WTC11 (cell line): Measurements from ENCODE around the gene GPR176. TPM values are rescaled to one million over a fixed set of nuclear protein-coding genes. Genes with fewer than 3 reads are reported as not detected.

Experiments
- ATAC-seq: fragments of 200-7000 bp; cut with Tn5 transposase; 2 replicates; pipeline ENCODE4 v1.10.0; 2021; ENCODE audit warnings: mild to moderate bottlenecking, moderate library complexity
- CTCF ChIA-PET: fragments of 300-600 bp; sonication (Branson Sonifier 250); formaldehyde crosslinking; loops from one replicate; lab custom pipeline; 2021; ENCODE audit warnings: antibody characterized with exemption; lab: Charles Lee
- POLR2A ChIA-PET: fragments of 350-600 bp; sonication (Branson Sonifier 250); formaldehyde crosslinking; loops from one replicate; lab custom pipeline; 2021; ENCODE audit warnings: antibody characterized with exemption; lab: Charles Lee
- DNase-seq: peaks from one replicate; pipeline ENCODE4 v3.0.0; 2021; ENCODE audit warnings: low spot score
- H3K27ac Mint-ChIP-seq: 2 replicates; pipeline ENCODE4 v1.8.0; 2021; ENCODE audit warnings: mixed read lengths
- H3K27me3 Mint-ChIP-seq: 2 replicates; pipeline ENCODE4 v1.8.0; 2021; ENCODE audit warnings: low read depth, mild to moderate bottlenecking, moderate library complexity, mixed read lengths
- H3K36me3 Mint-ChIP-seq: 2 replicates; pipeline ENCODE4 v1.8.0; 2021; ENCODE audit warnings: mixed read lengths
- H3K4me1 Mint-ChIP-seq: 2 replicates; pipeline ENCODE4 v1.8.0; 2022; ENCODE audit warnings: mixed read lengths
- H3K4me3 Mint-ChIP-seq: 2 replicates; pipeline ENCODE4 v1.8.0; 2021; ENCODE audit warnings: mild to moderate bottlenecking, moderate library complexity, mixed read lengths
- H3K9me3 Mint-ChIP-seq: 2 replicates; pipeline ENCODE4 v1.8.0; 2021; ENCODE audit warnings: mixed read lengths
- ARID4B ChIP-seq: sonication (generic); formaldehyde crosslinking; IDR thresholded peaks from 2 replicates; pipeline ENCODE4 v1.8.0; 2023; ENCODE audit warnings: missing genetic modification reagents, mild to moderate bottlenecking, borderline replicate concordance
- ATF6 ChIP-seq: sonication (generic); formaldehyde crosslinking; IDR thresholded peaks from 2 replicates; pipeline ENCODE4 v1.8.1; 2023; ENCODE audit warnings: mild to moderate bottlenecking, missing genetic modification reagents
- CREB1 ChIP-seq: sonication (generic); formaldehyde crosslinking; IDR thresholded peaks from 2 replicates; pipeline ENCODE4 v1.8.0; 2023; ENCODE audit warnings: mild to moderate bottlenecking, missing genetic modification reagents
- EMX1 ChIP-seq: fragments of 250-450 bp; sonication (Bioruptor Pico); IDR thresholded peaks from 2 replicates; pipeline ENCODE4 v1.8.0; 2021; ENCODE audit warnings: mild to moderate bottlenecking
- FOXP4 ChIP-seq: sonication (generic); formaldehyde crosslinking; IDR thresholded peaks from 2 replicates; pipeline ENCODE4 v1.8.0; 2022; ENCODE audit warnings: mild to moderate bottlenecking, missing genetic modification reagents
- NFATC4 ChIP-seq: fragments of 250-450 bp; sonication (Bioruptor Pico); IDR thresholded peaks from 2 replicates; pipeline ENCODE4 v1.9.0; 2021; ENCODE audit warnings: mild to moderate bottlenecking
- SP1 ChIP-seq: sonication (generic); formaldehyde crosslinking; conservative IDR thresholded peaks from 2 replicates; pipeline ENCODE4 v1.8.1; 2022; ENCODE audit warnings: missing genetic modification reagents
- STAT6 ChIP-seq: sonication (generic); formaldehyde crosslinking; conservative IDR thresholded peaks from 2 replicates; pipeline ENCODE4 v1.8.1; 2023; ENCODE audit warnings: mild to moderate bottlenecking, low read depth, missing genetic modification reagents, moderate library complexity
- TCF7 ChIP-seq: sonication (generic); formaldehyde crosslinking; IDR thresholded peaks from 2 replicates; pipeline ENCODE4 v1.8.0; 2022; ENCODE audit warnings: mild to moderate bottlenecking, low read depth, missing genetic modification reagents, moderate library complexity
- TP53 ChIP-seq: sonication (generic); formaldehyde crosslinking; IDR thresholded peaks from 2 replicates; pipeline ENCODE4 v1.8.1; 2023; ENCODE audit warnings: mild to moderate bottlenecking, missing genetic modification reagents
- ZBTB43 ChIP-seq: sonication (generic); formaldehyde crosslinking; IDR thresholded peaks from 2 replicates; pipeline ENCODE4 v1.8.1; 2023; ENCODE audit warnings: mild to moderate bottlenecking, missing genetic modification reagents
- ZNF121 ChIP-seq: sonication (generic); formaldehyde crosslinking; IDR thresholded peaks from 2 replicates; pipeline ENCODE4 v1.8.0; 2023; ENCODE audit warnings: missing genetic modification reagents
- ZNF138 ChIP-seq: sonication (generic); formaldehyde crosslinking; conservative IDR thresholded peaks from 2 replicates; pipeline ENCODE4 v1.8.1; 2022; ENCODE audit warnings: mild to moderate bottlenecking, moderate library complexity, missing genetic modification reagents
- ZNF219 ChIP-seq: sonication (generic); formaldehyde crosslinking; IDR thresholded peaks from 2 replicates; pipeline ENCODE4 v1.8.0; 2023; ENCODE audit warnings: missing genetic modification reagents, mild to moderate bottlenecking, borderline replicate concordance
- ZNF263 ChIP-seq: sonication (generic); formaldehyde crosslinking; IDR thresholded peaks from 2 replicates; pipeline ENCODE4 v1.8.1; 2022; ENCODE audit warnings: low read depth, mild to moderate bottlenecking, moderate library complexity, missing genetic modification reagents
- ZNF281 ChIP-seq: sonication (generic); formaldehyde crosslinking; IDR thresholded peaks from 2 replicates; pipeline ENCODE4 v1.8.0; 2023; ENCODE audit warnings: mild to moderate bottlenecking, missing genetic modification reagents
- ZNF396 ChIP-seq: fragments of 250-450 bp; sonication (Bioruptor Pico); IDR thresholded peaks from 2 replicates; pipeline ENCODE4 v1.8.0; 2021; ENCODE audit warnings: mild to moderate bottlenecking, moderate library complexity, borderline replicate concordance
- ZNF423 ChIP-seq: fragments of 250-450 bp; sonication (Bioruptor Pico); IDR thresholded peaks from 2 replicates; pipeline ENCODE4 v2.1.2; 2022; ENCODE audit warnings: mild to moderate bottlenecking, moderate library complexity
- ZSCAN18 ChIP-seq: fragments of 250-450 bp; sonication (Bioruptor Pico); IDR thresholded peaks from 2 replicates; pipeline ENCODE4 v2.1.2; 2022; ENCODE audit warnings: mild to moderate bottlenecking, moderate library complexity
- total RNA-seq: library from RNA; stranded (reverse); gene quantifications from 3 replicates; pipeline ENCODE4 v1.2.3, GENCODE V29; 2021

Gene GPR176
- total RNA-seq, 1 experiment from 2014 or later = 117 TPM

GRCh38 chr15:39782441-39783138 lies 137.5 kb downstream of the GPR176 start, which contains the start of gene FSIP1 (continued):
- TF ChIP-seq FOXP4 (CRISPR knock-in tag) (peak; percentile 67; the same call in 1 of the 2 replicates), ZNF281 (CRISPR knock-in tag) (peak; percentile 64; the same call in 1 of the 2 replicates), ZNF219 (no peak), ZNF263 (CRISPR knock-in tag) (no peak), ZNF423 (CRISPR knock-in tag) (no peak), SP1 (CRISPR knock-in tag) (peak; percentile 84; the same call in 1 of the 2 replicates)

GRCh38 chr15:39781967-39782302 lies 138.1 kb downstream of the GPR176 start:
- DNase-seq = no peak
- Mint-ChIP-seq H3K36me3 (no peaks in the 10 kb centered on the region), H3K4me3 (peak overlapping the region; percentile 79), H3K27ac (peak overlapping the region; percentile 89), H3K4me1 (peaks cover 52% of the 10 kb centered on the region), H3K27me3 (no peaks in the 10 kb centered on the region; the same call in 1 of the 2 replicates), H3K9me3 (peaks cover 8% of the 10 kb centered on the region)
- POLR2A ChIA-PET = interaction anchor here (0.6 to 1.0 kb wide), 2 partner anchors 152 to 199 kb away, joined by 4 read pairs; partner anchors contain the start of gene EIF2AK4
- ATAC-seq = no peak
- CTCF ChIA-PET = interaction anchor here (0.6 to 1.9 kb wide), 4 partner anchors 25 to 1091 kb away, joined by 3 to 12 read pairs (median 4); no protein-coding TSS in a partner anchor
- no peak for TF ChIP-seq ZNF396 (CRISPR knock-in tag)
- no peak for TF ChIP-seq ZBTB43 (CRISPR knock-in tag)
- no peak for TF ChIP-seq ZNF138 (CRISPR knock-in tag)
- TF ChIP-seq TP53 = no peak
- no peak for TF ChIP-seq ZNF121 (CRISPR knock-in tag)
- no peak for TF ChIP-seq ZSCAN18
- no peak for TF ChIP-seq ARID4B (CRISPR knock-in tag)
- no peak for TF ChIP-seq CREB1
- no peak for TF ChIP-seq STAT6 (CRISPR knock-in tag)
- no peak for TF ChIP-seq EMX1 (CRISPR knock-in tag)
- no peak for TF ChIP-seq ATF6
- no peak for TF ChIP-seq NFATC4 (CRISPR knock-in tag)
- TF ChIP-seq TCF7 = no peak
